Omental fat pad (tissue), 4 donors: Measurements from ENCODE around the gene CDRT15. TPM values are rescaled to one million over a fixed set of nuclear protein-coding genes. Genes with fewer than 3 reads are reported as not detected.
"Not testable (repeated sequence)": the region's sequence is repeated elsewhere in the genome, so short reads cannot be mapped to it uniquely, and the experiment has no call there.

Source experiments
- ATAC-seq: fragments of 150-250 bp; one replicate; pipeline ENCODE4 v1.9.1; 2016; ENCODE audit warnings: mild to moderate bottlenecking, moderate library complexity; ENCODE audit not compliant: low FRiP score
- DNase-seq: peaks from one replicate; pipeline ENCODE4 v3.0.0-alpha.2; 2019; ENCODE audit warnings: low spot score
- CTCF ChIP-seq, 3 donors: fragments of 450-650 bp; IDR thresholded peaks; one replicate each; pipeline ENCODE4 v1.5.1; 2016 to 2017; ENCODE audit warnings: antibody characterized with exemption in 3 of 3, mild to moderate bottlenecking in 3 of 3, moderate library complexity in 2 of 3
- total RNA-seq, 4 donors: library from RNA; depleted of rRNA; stranded (reverse); fragments of >200 nt; gene quantifications; one replicate each; pipeline ENCODE4 v1.1.0, GENCODE V29; 2016

CDRT15 gene
- not detected for total RNA-seq

GRCh38 chr17:14236762-14237161 lies at the start of gene CDRT15:
Gene CDRT15, minus strand, starts transcription at chr17:14236862. Its CDS starts 29 bp downstream, at chr17:14236833.
- not testable (repeated sequence) for DNase-seq, ATAC-seq

- no peak for DNase-seq
These were observed 46.1 kb upstream of the CDRT15 start for GRCh38 chr17:14282726-14283125.

GRCh38 chr17:14281530-14281929 lies 44.9 kb upstream of the CDRT15 start:
- TF ChIP-seq CTCF (IDR thresholded peaks at IDR 0.05) = no peak
- DNase-seq = no peak
- no peak for ATAC-seq

More at GRCh38 chr17:14282726-14283125, 46.1 kb upstream of the CDRT15 start:
- TF ChIP-seq CTCF (IDR thresholded peaks at IDR 0.05) = no peak
- no peak for ATAC-seq

- TF ChIP-seq CTCF (IDR thresholded peaks at IDR 0.05) = no peak
- DNase-seq = no peak
- no peak for ATAC-seq
These were observed 40.0 kb upstream of the CDRT15 start for GRCh38 chr17:14276535-14277250.

- no peak for TF ChIP-seq CTCF (IDR thresholded peaks at IDR 0.05)
- ATAC-seq (no peak), DNase-seq (no peak)
These were observed 33.8 kb upstream of the CDRT15 start for GRCh38 chr17:14270508-14270907.

GRCh38 chr17:14269473-14269872 lies 32.8 kb upstream of the CDRT15 start:
- no peak for DNase-seq
- no peak for ATAC-seq
- TF ChIP-seq CTCF (IDR thresholded peaks at IDR 0.05) = no peak

GRCh38 chr17:14268264-14268663 lies 31.6 kb upstream of the CDRT15 start:
- ATAC-seq (no peak), DNase-seq (no peak)
- no peak for TF ChIP-seq CTCF (IDR thresholded peaks at IDR 0.05)
